Memory B cell (primary cell): ENCODE data around the gene VAMP1.
"Not testable (repeated sequence)": the region's sequence is repeated elsewhere in the genome, so short reads cannot be mapped to it uniquely, and the experiment has no call there.

Source experiments
- ATAC-seq: fragments of 150-1000 bp; cut with Tn5 transposase; 2 replicates; pipeline ENCODE4 v1.10.0; 2021; ENCODE audit warnings: low read depth, mild to moderate bottlenecking, moderate library complexity
- DNase-seq, 2 donors: peaks; one replicate each; pipeline ENCODE4 v3.0.0; 2022; ENCODE audit warnings: low spot score in 2 of 2
- H3K27ac Mint-ChIP-seq: one replicate; pipeline ENCODE4 v1.8.0; 2022; ENCODE audit warnings: mild to moderate bottlenecking, moderate library complexity, mixed read lengths
- H3K27me3 Mint-ChIP-seq: one replicate; pipeline ENCODE4 v1.8.0; 2022; ENCODE audit warnings: mixed read lengths
- H3K36me3 Mint-ChIP-seq: one replicate; pipeline ENCODE4 v1.8.0; 2022; ENCODE audit warnings: mild to moderate bottlenecking, mixed read lengths
- H3K4me1 Mint-ChIP-seq: one replicate; pipeline ENCODE4 v1.8.0; 2022; ENCODE audit warnings: mixed read lengths
- H3K4me3 Mint-ChIP-seq: one replicate; pipeline ENCODE4 v1.8.0; 2022; ENCODE audit warnings: mild to moderate bottlenecking, moderate library complexity, mixed read lengths
- H3K9me3 Mint-ChIP-seq: one replicate; pipeline ENCODE4 v1.8.0; 2022; ENCODE audit warnings: mixed read lengths

VAMP1 gene

DNA sequence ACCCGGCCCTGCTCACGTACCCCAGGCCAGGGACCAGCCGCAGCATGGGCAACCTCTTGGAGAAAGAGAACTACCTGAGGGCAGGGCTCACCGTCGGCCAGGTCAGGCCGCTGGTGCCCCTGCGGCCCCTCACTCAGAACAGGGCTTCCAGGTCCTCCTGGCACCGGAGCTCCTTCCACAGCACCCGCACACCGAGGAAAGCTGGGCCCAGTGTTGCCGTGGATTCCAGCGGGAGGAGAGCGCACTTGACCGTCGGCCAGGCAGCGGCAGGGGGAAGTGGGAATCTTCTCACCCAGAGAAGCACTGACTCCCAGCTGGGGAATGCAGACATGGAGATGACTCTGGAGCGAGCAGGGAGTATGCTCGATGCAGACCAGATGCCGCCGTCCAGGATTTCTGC lies 7.9 kb upstream of the VAMP1 start:
- ATAC-seq (no peak), DNase-seq (no peak)
- Mint-ChIP-seq H3K9me3 (no peaks in the 10 kb centered on the region), H3K27me3 (no peaks in the 10 kb centered on the region), H3K4me3 (no peak overlapping the region), H3K4me1 (no peaks in the 10 kb centered on the region), H3K36me3 (no peaks in the 10 kb centered on the region), H3K27ac (no peak overlapping the region)

DNA sequence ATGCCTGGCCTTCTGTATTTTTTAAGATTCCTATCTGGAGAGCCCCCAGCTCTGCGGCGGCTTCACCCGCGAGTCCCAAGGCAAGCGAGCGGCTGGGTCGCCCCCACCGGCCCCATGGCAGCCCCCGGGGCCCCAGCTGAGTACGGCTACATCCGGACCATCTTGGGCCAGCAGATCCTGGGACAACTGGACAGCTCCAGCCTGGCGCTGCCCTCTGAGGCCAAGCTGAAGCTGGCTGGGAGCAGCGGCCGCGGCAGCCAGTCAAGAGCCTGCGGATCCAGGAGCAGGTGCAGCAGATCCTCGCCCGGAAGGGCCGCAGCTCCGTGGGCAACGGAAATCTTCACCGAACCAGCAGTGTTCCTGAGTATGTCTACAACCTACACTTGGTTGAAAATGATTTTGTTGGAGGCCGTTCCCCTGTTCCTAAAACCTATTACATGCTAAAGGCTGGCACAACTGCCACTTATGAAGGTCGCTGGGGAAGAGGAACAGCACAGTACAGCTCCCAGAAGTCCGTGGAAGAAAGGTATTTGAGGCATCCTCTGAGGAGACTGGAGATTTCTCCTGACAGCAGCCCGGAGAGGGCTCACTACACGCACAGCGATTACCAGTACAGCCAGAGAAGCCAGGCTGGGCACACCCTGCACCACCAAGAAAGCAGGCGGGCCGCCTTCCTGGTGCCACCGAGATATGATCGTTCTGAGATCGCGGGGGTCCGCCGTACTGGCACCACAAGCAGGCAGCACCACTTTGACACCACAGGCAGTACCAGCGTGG lies 7.3 kb upstream of the VAMP1 start:
- H3K9me3 Mint-ChIP-seq, H3K4me1 Mint-ChIP-seq, H3K4me3 Mint-ChIP-seq, ATAC-seq, H3K27me3 Mint-ChIP-seq, H3K36me3 Mint-ChIP-seq, DNase-seq, H3K27ac Mint-ChIP-seq: not testable (repeated sequence)

- H3K4me3 Mint-ChIP-seq = no peak overlapping the region
- no peaks in the 10 kb centered on the region for H3K9me3 Mint-ChIP-seq
- no peaks in the 10 kb centered on the region for H3K27me3 Mint-ChIP-seq
- ATAC-seq (no peak), DNase-seq (no peak)
- H3K36me3 Mint-ChIP-seq = no peaks in the 10 kb centered on the region
- no peak overlapping the region for H3K27ac Mint-ChIP-seq
- H3K4me1 Mint-ChIP-seq = no peaks in the 10 kb centered on the region
These were observed 6.0 kb upstream of the VAMP1 start for GRCh38 chr12:6476489-6476888.

DNA sequence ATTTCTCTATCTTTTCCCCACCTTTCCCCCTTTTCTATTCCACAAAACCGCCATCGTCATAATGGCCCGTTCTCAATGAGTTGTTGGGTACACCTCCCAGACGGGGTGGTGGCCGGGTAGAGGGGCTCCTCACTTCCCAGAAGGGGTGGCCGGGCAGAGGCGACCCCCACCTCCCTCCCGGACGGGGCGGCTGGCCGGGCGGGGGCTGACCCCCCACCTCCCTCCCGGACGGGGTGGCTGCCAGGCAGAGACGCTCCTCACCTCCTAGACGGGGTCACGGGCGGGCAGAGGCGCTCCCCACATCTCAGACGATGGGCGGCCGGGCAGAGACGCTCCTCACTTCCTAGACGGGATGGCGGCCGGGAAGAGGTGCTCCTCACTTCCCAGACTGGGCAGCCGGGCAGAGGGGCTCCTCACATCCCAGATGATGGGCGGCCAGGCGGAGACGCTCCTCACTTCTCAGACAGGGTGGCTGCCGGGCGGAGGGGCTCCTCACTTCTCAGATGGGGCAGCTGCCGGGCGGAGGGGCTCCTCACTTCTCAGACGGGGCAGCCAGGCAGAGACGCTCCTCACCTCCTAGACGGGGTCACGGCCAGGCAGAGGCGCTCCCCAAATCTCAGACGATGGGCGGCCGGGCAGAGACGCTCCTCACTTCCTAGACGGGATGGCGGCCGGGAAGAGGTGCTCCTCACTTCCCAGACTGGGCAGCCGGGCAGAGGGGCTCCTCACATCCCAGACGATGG lies 4.9 kb upstream of the VAMP1 start:
- not testable (repeated sequence) for ATAC-seq, H3K4me1 Mint-ChIP-seq, DNase-seq, H3K4me3 Mint-ChIP-seq, H3K36me3 Mint-ChIP-seq, H3K9me3 Mint-ChIP-seq, H3K27ac Mint-ChIP-seq, H3K27me3 Mint-ChIP-seq

DNA sequence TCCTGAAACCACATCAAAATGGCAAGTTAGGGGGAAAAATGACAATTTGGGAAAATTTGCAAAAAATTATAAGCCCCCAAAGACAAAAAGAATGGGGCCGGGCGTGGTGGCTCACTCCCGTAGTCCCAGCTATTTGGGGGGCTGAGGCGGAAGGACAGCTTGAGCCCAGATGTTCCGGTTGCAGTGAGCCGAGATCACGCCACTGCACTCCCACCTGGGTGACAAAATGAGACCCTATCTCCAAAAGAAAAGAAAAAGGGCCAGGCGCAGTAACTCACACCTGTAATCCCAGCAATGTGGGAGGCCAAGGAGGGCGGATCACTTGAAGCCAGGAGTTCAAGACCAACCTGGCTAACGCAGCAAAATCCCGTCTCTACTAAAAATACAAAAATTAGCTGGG lies 2.0 kb upstream of the VAMP1 start:
- Mint-ChIP-seq H3K4me3 (no peak overlapping the region), H3K27ac (no peak overlapping the region), H3K27me3 (no peaks in the 10 kb centered on the region), H3K36me3 (no peaks in the 10 kb centered on the region), H3K4me1 (peaks cover 26% of the 10 kb centered on the region), H3K9me3 (no peaks in the 10 kb centered on the region)
- no peak for ATAC-seq
- DNase-seq = no peak

- H3K27me3 Mint-ChIP-seq = no peaks in the 10 kb centered on the region
- peaks cover 3% of the 10 kb centered on the region for H3K36me3 Mint-ChIP-seq
- H3K4me1 Mint-ChIP-seq = peaks cover 30% of the 10 kb centered on the region
- DNase-seq (no peak), ATAC-seq (no peak)
- no peaks in the 10 kb centered on the region for H3K9me3 Mint-ChIP-seq
- no peak overlapping the region for H3K27ac Mint-ChIP-seq
- peak overlapping the region; percentile 17 for H3K4me3 Mint-ChIP-seq
These were observed 1.5 kb upstream of the VAMP1 start for GRCh38 chr12:6471989-6472360.

GRCh38 chr12:6469609-6470374 lies 685 bp downstream of the VAMP1 start:
- peak overlapping the region; percentile 92 for H3K4me3 Mint-ChIP-seq
- no peaks in the 10 kb centered on the region for H3K27me3 Mint-ChIP-seq
- no peak for DNase-seq
- H3K4me1 Mint-ChIP-seq = peaks cover 44% of the 10 kb centered on the region
- no peak for ATAC-seq
- no peaks in the 10 kb centered on the region for H3K9me3 Mint-ChIP-seq
- H3K27ac Mint-ChIP-seq = peak overlapping the region; percentile 75
- H3K36me3 Mint-ChIP-seq = peaks cover 14% of the 10 kb centered on the region

GRCh38 chr12:6469092-6469491 lies 1.4 kb downstream of the VAMP1 start:
- Mint-ChIP-seq H3K4me1 (peaks cover 51% of the 10 kb centered on the region), H3K4me3 (peak overlapping the region; percentile 92), H3K27me3 (no peaks in the 10 kb centered on the region), H3K9me3 (no peaks in the 10 kb centered on the region), H3K27ac (peak overlapping the region; percentile 75), H3K36me3 (peaks cover 21% of the 10 kb centered on the region)
- DNase-seq = no peak
- no peak for ATAC-seq

GRCh38 chr12:6468283-6468575 lies 2.2 kb downstream of the VAMP1 start:
- no peaks in the 10 kb centered on the region for H3K27me3 Mint-ChIP-seq
- no peak for DNase-seq
- peak overlapping the region; percentile 75 for H3K27ac Mint-ChIP-seq
- H3K4me1 Mint-ChIP-seq = peaks cover 54% of the 10 kb centered on the region
- H3K9me3 Mint-ChIP-seq = no peaks in the 10 kb centered on the region
- H3K36me3 Mint-ChIP-seq = peaks cover 27% of the 10 kb centered on the region
- ATAC-seq = no peak
- peak overlapping the region; percentile 92 for H3K4me3 Mint-ChIP-seq

- not testable (repeated sequence) for H3K9me3 Mint-ChIP-seq, ATAC-seq, H3K27me3 Mint-ChIP-seq, DNase-seq
- Mint-ChIP-seq H3K4me3 (peak overlapping the region; percentile 39), H3K36me3 (peaks cover 31% of the 10 kb centered on the region), H3K27ac (peak overlapping the region; percentile 75), H3K4me1 (peaks cover 59% of the 10 kb centered on the region)
These were observed 2.8 kb downstream of the VAMP1 start for GRCh38 chr12:6467571-6468282.

GRCh38 chr12:6466751-6467150 lies 3.7 kb downstream of the VAMP1 start:
- ATAC-seq, H3K27me3 Mint-ChIP-seq, DNase-seq, H3K9me3 Mint-ChIP-seq: not testable (repeated sequence)
- Mint-ChIP-seq H3K4me3 (peak overlapping the region; percentile 9), H3K27ac (peak overlapping the region; percentile 67), H3K36me3 (peaks cover 35% of the 10 kb centered on the region), H3K4me1 (peaks cover 68% of the 10 kb centered on the region)

GRCh38 chr12:6466184-6466573 lies 4.3 kb downstream of the VAMP1 start:
- Mint-ChIP-seq H3K36me3 (peaks cover 35% of the 10 kb centered on the region), H3K27ac (peak overlapping the region; percentile 67), H3K27me3 (no peaks in the 10 kb centered on the region), H3K4me3 (no peak overlapping the region), H3K9me3 (no peaks in the 10 kb centered on the region), H3K4me1 (peaks cover 72% of the 10 kb centered on the region)
- no peak for ATAC-seq
- no peak for DNase-seq

DNA sequence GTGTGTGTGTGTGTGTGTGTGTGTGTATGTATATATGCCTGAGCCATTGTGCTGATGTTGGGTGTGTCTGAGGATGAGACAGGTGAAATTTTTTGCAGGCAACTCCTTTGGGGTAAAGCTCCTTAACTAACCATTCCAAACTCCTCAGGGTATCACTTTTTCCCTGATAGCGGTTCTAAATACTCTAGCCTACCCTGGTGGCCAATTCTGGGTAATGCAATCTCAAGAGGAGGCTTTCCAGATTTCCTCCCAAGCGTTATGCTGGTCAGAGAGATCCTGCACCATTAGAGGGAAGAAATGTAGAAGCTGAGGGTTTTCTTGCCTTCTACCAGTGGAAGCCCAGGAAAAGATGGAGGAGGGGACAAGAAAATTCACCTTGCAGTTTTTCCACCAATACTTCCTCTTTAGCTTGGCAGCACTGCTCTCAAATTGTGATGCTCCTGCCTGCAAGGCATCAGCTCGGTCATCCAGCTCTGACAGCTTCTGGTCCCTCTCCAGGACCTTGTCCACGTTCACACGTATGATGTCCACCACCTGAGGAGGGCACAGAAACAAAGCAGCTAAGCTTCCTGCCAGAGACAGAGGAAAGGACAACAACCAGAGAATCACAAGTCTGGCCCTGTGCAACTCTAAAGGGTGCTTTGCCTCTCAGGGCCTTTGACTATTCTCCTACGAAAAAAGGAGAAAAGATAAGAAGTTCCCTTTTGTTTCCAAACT lies 4.9 kb downstream of the VAMP1 start:
- Mint-ChIP-seq H3K36me3 (peaks cover 39% of the 10 kb centered on the region), H3K4me1 (peaks cover 75% of the 10 kb centered on the region), H3K9me3 (no peaks in the 10 kb centered on the region), H3K4me3 (peak overlapping the region; percentile 19), H3K27me3 (no peaks in the 10 kb centered on the region), H3K27ac (peak overlapping the region; percentile 67)
- DNase-seq = peak in 1 of 2 donors; percentile 52
- ATAC-seq = no peak
